ENCODE measurements around the gene ABCC5.

The ABCC5 gene

GRCh38 chr3:183975981-183976662 is 41.6 kb downstream of the ABCC5 start:
- POLR2A ChIA-PET, result no interaction called here
- no peaks in the 10 kb centered on the region for H3K9me3 ChIP-seq (ENCODE audit: control insufficient read depth, insufficient read depth, low read depth, low read length)
- H3K27ac ChIP-seq (ENCODE audit: extremely low read depth, low read depth, low read length), result no peak overlapping the region
- CTCF ChIA-PET, result no interaction called here
- H3K4me1 ChIP-seq (ENCODE audit: control insufficient read depth, insufficient read depth, low read length), result no peaks in the 10 kb centered on the region
- no peak overlapping the region for H3K4me3 ChIP-seq (ENCODE audit: low read depth, low read length)
- peak; percentile 34; the same call in 1 of the 2 replicates for TF ChIP-seq ZNF366 (tag by site-specific recombination; conservative IDR thresholded peaks at IDR 0.05)
- no peak for TF ChIP-seq ZSCAN16 (tag by site-specific recombination; IDR thresholded peaks at IDR 0.05)
- TF ChIP-seq PRDM1 (tag by site-specific recombination; IDR thresholded peaks at IDR 0.05), result 0 out of 2 replicates have a peak, but pooled peaks have one; percentile 8
- no peak for TF ChIP-seq ZNF239 (tag by site-specific recombination; IDR thresholded peaks at IDR 0.05)
- 0 out of 2 replicates have a peak, but pooled peaks have one; percentile 33 for TF ChIP-seq ZNF121 (tag by site-specific recombination; IDR thresholded peaks at IDR 0.05)
- H3K36me3 ChIP-seq (ENCODE audit: control insufficient read depth in 2 of 2, insufficient read depth in 1 of 2, low read length in 2 of 2), result peaks cover 0 to 36% of the 10 kb centered on the region in 2 experiments; a peak in 1 of 3 replicates

- Histone ChIP-seq H3K36me3 (ENCODE audit: control insufficient read depth in 2 of 2, insufficient read depth in 1 of 2, low read length in 2 of 2) (peaks cover 0 to 80% of the 10 kb centered on the region in 2 experiments; a peak in 1 of 3 replicates), H3K4me1 (ENCODE audit: control insufficient read depth, insufficient read depth, low read length) (no peaks in the 10 kb centered on the region), H3K9me3 (ENCODE audit: control insufficient read depth, insufficient read depth, low read depth, low read length) (no peaks in the 10 kb centered on the region), H3K27ac (ENCODE audit: extremely low read depth, low read depth, low read length) (no peak overlapping the region), H3K4me3 (ENCODE audit: low read depth, low read length) (no peak overlapping the region)
- ChIA-PET CTCF (no interaction called here), POLR2A (no interaction called here)
- TF ChIP-seq ZNF16 (tag by site-specific recombination; IDR thresholded peaks at IDR 0.05; ENCODE audit: low read depth) (no peak), ZNF692 (tag by site-specific recombination; IDR thresholded peaks at IDR 0.05) (no peak), ZNF785 (tag by site-specific recombination; IDR thresholded peaks at IDR 0.05) (no peak), ZNF707 (tag by site-specific recombination; IDR thresholded peaks at IDR 0.05) (no peak), ZNF398 (tag by site-specific recombination; IDR thresholded peaks at IDR 0.05) (no peak)
Observed at GRCh38 chr3:183968666-183969245, 48.9 kb downstream of the ABCC5 start.

DNA sequence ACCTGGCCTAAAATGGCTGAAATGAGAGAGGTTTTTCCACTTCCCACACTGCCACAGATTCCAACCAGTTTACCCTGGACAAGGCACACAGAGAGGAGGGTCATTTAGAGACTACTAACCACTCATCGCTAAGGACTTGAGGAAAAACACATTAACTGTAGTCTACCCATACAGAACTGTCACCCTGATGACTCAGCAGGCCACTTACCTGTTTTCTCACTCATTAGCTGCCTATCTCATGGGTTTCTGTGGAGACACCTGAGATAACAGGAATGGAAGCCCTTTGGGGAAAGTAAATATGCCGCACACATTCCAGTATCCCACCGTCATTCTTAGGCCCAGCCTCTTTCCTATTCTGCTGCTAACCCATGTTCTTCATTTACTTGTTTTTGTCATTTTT is 50.0 kb downstream of the ABCC5 start:
- POLR2A ChIA-PET, result no interaction called here
- Histone ChIP-seq H3K9me3 (ENCODE audit: control insufficient read depth, insufficient read depth, low read depth, low read length) (no peaks in the 10 kb centered on the region), H3K4me1 (ENCODE audit: control insufficient read depth, insufficient read depth, low read length) (no peaks in the 10 kb centered on the region), H3K4me3 (ENCODE audit: low read depth, low read length) (no peak overlapping the region), H3K27ac (ENCODE audit: extremely low read depth, low read depth, low read length) (no peak overlapping the region), H3K36me3 (ENCODE audit: control insufficient read depth in 2 of 2, insufficient read depth in 1 of 2, low read length in 2 of 2) (peaks cover 0 to 91% of the 10 kb centered on the region in 2 experiments; a peak in 1 of 3 replicates)
- CTCF ChIA-PET, result no interaction called here
- TF ChIP-seq ZBTB1 (tag by site-specific recombination; IDR thresholded peaks at IDR 0.05) (no peak), HOXD13 (CRISPR knock-in tag; IDR thresholded peaks at IDR 0.05; ENCODE audit: borderline replicate concordance) (no peak), ZNF416 (tag by site-specific recombination; IDR thresholded peaks at IDR 0.05) (no peak), ZNF548 (tag by site-specific recombination; IDR thresholded peaks at IDR 0.05) (no peak), ZNF580 (tag by site-specific recombination; IDR thresholded peaks at IDR 0.05) (no peak), ZFHX2 (tag by site-specific recombination; conservative IDR thresholded peaks at IDR 0.05) (no peak), SCRT1 (tag by site-specific recombination; IDR thresholded peaks at IDR 0.05; ENCODE audit: borderline replicate concordance) (no peak), ZNF776 (tag by site-specific recombination; IDR thresholded peaks at IDR 0.05; ENCODE audit: borderline replicate concordance) (no peak), ZNF138 (tag by site-specific recombination; IDR thresholded peaks at IDR 0.05; ENCODE audit: borderline replicate concordance) (no peak), PRDM10 (tag by site-specific recombination; IDR thresholded peaks at IDR 0.05) (no peak)
